Ramos (cell line): ENCODE measurements around the gene BBX.

Experiments
- in situ Hi-C: fragments of 300-500 bp; cut with MboI; formaldehyde crosslinking; loops from one replicate; pipeline ENCODE4 v1.14.3; 2022; ENCODE audit warnings: low sequenced_read_pairs; ENCODE audit not compliant: unreplicated experiment

BBX gene

DNA sequence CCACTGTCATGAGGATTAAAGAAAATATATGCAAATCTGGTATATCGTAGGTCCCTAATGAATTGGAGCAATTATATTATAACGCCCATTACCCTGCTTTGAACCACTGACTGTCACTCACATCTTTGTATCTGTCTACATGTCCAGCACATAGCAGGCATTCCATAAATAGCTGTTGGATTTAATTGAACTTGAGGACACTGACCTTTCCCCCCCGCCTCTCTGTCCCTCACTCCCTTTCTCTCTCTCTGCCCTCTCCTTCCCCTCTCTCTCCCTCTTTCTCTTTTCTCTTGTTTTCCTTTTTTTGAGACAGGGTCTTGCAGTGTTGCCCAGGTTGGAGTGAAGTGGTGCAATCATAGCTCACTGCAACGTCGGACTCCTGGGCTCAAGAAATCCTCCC lies 335.1 kb downstream of the BBX start:
- in situ Hi-C loops, result no loop called here

DNA sequence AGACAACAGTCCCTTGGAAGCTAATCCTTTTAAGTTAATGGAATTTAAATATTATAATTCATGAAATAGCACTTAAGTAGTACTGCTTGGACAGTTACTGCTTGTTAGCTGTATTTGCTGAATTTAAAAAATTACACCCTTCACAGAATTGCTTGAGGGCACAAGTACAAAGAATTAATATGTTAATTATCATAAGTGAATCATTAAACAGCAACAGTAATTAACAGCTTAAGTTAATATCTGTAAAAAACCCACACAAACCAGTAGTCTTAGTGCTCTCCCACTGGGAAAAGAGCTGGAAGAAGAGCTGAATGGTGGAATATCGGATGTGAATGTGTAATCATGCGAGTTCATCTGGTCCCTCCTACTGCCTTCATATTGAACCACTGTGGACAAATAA lies 336.1 kb downstream of the BBX start:
- in situ Hi-C loops, result no loop called here
